Measurements from ENCODE around the gene MMP20.
A peak's percentile ranks its signal among the peaks of the same experiment; 100 is the strongest.

MMP20 gene

DNA sequence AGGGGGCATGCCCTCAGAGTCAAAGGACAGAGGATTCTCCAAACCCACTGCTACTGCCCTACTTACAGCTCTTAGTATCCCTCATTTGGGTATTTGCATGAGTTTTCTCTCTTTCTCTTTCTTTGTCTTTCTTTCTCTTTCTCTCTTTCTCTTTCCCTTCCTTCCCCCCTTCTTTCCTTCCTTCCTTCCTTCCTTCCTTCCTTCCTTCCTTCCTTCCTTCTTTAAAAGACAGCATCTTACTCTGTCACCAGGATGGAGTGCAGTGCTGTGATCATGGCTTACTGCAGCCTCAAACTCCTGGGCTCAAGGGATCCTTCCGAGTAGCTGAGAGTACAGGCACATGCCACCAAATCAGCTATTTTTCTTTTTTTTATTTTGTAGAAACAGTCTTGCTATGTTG lies 80.5 kb downstream of the MMP20 start:
- peak overlapping the region; percentile 75 for H3K27ac ChIP-seq
- TF ChIP-seq, protein P1, sequence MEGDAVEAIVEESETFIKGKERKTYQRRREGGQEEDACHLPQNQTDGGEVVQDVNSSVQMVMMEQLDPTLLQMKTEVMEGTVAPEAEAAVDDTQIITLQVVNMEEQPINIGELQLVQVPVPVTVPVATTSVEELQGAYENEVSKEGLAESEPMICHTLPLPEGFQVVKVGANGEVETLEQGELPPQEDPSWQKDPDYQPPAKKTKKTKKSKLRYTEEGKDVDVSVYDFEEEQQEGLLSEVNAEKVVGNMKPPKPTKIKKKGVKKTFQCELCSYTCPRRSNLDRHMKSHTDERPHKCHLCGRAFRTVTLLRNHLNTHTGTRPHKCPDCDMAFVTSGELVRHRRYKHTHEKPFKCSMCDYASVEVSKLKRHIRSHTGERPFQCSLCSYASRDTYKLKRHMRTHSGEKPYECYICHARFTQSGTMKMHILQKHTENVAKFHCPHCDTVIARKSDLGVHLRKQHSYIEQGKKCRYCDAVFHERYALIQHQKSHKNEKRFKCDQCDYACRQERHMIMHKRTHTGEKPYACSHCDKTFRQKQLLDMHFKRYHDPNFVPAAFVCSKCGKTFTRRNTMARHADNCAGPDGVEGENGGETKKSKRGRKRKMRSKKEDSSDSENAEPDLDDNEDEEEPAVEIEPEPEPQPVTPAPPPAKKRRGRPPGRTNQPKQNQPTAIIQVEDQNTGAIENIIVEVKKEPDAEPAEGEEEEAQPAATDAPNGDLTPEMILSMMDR (conservative IDR thresholded peaks at IDR 0.05), result no peak

DNA sequence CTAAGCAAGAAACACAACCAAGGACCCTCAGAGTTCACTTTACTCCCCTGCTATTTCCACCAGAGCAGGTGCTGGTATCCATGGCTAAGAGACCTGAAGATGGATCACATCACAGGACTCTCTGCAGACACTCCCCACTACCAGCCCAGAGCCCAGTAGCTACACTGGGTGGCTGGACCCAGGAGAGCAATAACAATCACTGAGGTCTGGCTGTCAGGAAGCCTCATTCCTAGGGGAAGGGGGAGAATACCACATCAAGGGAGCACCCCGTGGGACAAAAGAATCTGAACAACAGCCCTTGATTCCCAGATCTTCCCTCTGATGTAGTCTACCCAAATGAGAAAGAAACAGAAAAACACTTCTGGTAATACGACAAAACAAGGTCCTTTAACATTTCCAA lies 85.6 kb downstream of the MMP20 start:
- TF ChIP-seq, protein P1 (conservative IDR thresholded peaks at IDR 0.05), result no peak
- H3K27ac ChIP-seq, result no peak overlapping the region

DNA sequence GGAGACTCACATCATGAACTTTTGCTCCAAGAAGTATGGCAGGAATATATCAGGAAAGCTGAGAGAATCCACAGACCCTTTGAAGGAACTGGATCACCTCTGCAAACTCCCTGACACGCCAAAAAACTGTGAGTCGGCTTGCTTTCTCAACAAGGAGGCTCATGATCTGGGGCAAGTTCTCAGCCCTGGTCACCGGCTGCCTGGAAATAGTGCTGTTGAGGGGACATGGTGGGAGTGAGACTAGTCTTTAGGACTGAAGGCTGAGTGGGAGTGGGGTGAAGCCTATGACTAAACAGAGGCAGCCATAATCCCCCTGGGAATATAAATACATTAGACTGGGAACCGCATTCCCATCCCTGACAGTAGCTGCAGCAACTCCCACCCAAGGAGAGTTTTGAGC lies 86.2 kb downstream of the MMP20 start:
- no peak overlapping the region for H3K27ac ChIP-seq
- TF ChIP-seq, protein P1 (conservative IDR thresholded peaks at IDR 0.05), result no peak

DNA sequence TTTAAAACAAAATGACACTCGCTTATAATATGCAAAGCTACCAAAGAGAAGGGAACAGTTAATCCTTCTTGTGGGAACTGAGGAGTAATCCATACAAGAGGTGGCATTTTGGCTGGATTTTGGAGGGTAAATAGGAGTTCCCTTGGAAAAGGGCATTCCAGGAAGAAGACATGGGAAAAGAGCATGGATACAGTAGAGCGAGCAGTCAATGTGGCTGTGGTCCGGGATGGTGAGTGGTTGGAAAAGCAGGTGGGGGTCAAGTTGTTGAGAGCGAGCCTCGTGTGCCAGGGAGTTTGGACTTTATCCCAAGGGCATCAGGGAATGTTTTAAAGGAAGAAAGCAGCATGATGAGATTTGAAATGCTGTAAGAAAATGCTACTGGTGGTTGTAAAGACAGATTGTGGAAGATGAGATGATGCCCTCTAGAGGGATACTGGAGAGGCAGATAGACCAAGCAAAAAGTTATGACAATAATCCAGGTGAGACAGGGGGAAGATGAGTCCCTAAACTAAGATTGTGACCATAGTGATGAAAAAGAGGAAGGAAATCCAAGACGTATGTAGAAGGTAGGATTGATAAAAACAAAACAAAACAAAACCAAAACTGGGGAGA lies 90.8 kb downstream of the MMP20 start:
- no peak overlapping the region for H3K27ac ChIP-seq
- TF ChIP-seq, protein P1 (conservative IDR thresholded peaks at IDR 0.05), result peak; percentile 58; the same call in 1 of the 2 replicates

DNA sequence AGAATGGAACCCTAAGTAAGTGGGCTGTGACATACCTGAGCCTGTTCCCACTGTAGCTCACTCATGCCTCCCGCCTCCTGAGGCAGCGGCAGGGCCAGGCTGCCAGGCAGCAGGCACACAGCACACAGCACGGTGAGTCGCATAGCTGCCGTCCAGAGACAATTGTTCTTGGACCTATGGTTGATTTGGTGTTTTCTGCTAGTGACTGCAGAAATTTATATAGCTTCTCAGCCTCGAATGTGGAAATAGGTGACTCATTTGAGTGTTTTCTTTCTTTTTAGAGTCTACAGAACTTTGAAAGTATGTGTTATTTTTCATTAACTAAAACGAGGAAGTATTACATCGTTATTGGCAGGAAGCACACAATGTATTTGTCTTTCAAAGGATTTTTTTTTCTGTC lies 94.6 kb downstream of the MMP20 start, which contains the start of gene MMP7:
Gene MMP7 (minus strand): TSS at position 190 of the 400 bp plus-strand sequence. CDS start 47 bp downstream, at position 143.
- no peak within 1 kb of the TSS for H3K27ac ChIP-seq
- TF ChIP-seq, protein P1 (conservative IDR thresholded peaks at IDR 0.05), result no peak

DNA sequence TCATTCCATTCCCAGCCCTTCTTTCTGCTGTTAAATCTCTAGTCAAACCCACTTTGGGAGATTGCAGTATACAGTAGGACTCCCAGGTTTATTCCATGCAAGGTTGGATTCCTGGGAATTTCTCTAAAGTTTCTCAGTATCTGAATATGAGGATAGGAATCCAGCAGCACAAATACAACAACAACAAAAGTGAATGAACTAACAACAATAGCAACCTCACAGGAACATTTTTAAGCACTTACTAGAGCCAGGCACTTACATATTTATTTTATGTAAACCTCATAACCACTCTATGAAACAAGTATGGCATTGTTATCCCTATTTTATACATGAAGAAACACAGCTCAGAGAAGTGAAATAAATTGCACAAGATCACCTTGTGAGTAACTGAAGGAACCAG lies 96.5 kb downstream of the MMP20 start:
- no peak overlapping the region for H3K27ac ChIP-seq
- TF ChIP-seq, protein P1 (conservative IDR thresholded peaks at IDR 0.05), result no peak

DNA sequence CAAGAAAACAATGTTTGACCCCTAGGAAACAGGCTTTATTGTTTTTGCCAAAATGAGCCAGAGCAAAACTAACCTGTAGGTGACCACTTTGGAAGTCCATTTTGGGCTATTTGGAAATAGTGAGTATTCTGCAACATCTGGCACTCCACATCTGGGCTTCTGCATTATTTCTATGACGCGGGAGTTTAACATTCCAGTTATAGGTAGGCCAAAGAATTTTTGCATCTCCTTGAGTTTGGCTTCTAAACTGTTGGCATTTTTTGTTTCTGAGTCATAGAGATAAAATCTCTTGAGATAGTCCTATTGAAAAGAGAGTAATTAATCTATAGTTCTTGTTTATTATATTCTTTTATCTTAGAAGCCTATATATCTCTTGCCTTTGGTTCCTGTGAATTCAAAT lies 97.4 kb downstream of the MMP20 start:
- TF ChIP-seq, protein P1 (conservative IDR thresholded peaks at IDR 0.05), result no peak
- no peak overlapping the region for H3K27ac ChIP-seq

Measured in VCaP (cell line).